Lower leg skin (tissue), 3 donors: Measurements from ENCODE around the gene RFTN2.

ENCODE experiments used
- POLR2A ChIP-seq, 2 donors: fragments of 450-650 bp; IDR thresholded peaks; one replicate each; pipeline ENCODE4 v1.6.1; 2016 to 2017; ENCODE audit warnings: antibody characterized with exemption in 2 of 2, mild to moderate bottlenecking in 1 of 2, moderate library complexity in 1 of 2
- TF ChIP-seq, protein P1 (sequence below), 3 donors: fragments of 450-650 bp; IDR thresholded peaks; one replicate each; pipeline ENCODE4 v1.5.1; 2016; ENCODE audit warnings: antibody characterized with exemption in 3 of 3, mild to moderate bottlenecking in 3 of 3, moderate library complexity in 2 of 3

DNA sequence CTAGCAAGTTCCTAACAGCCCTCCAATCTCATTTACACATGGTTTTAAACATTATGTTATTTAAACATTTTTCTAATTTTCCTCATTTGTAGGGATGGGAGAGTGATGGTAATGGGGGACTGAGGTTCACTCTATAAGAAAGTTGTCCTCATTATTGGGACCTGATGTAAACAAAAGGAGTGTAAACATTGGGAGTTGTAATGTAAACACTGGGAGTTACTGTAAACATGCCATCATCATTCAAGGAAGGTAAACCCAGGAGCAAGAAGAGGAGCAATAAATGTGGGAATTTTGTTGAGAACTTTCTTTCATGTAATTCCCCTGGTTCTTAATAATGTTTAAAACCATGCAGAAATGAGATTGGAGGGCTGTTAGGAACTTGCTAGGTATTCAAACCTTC lies 17.8 kb downstream of the RFTN2 start:
- TF ChIP-seq, protein P1, sequence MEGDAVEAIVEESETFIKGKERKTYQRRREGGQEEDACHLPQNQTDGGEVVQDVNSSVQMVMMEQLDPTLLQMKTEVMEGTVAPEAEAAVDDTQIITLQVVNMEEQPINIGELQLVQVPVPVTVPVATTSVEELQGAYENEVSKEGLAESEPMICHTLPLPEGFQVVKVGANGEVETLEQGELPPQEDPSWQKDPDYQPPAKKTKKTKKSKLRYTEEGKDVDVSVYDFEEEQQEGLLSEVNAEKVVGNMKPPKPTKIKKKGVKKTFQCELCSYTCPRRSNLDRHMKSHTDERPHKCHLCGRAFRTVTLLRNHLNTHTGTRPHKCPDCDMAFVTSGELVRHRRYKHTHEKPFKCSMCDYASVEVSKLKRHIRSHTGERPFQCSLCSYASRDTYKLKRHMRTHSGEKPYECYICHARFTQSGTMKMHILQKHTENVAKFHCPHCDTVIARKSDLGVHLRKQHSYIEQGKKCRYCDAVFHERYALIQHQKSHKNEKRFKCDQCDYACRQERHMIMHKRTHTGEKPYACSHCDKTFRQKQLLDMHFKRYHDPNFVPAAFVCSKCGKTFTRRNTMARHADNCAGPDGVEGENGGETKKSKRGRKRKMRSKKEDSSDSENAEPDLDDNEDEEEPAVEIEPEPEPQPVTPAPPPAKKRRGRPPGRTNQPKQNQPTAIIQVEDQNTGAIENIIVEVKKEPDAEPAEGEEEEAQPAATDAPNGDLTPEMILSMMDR (IDR thresholded peaks at IDR 0.05) = no peak
- TF ChIP-seq POLR2A (IDR thresholded peaks at IDR 0.05) = no peak
